Ammon's horn (tissue), 1 donor: ENCODE data around the gene JCHAIN.

Experiments
- DNase-seq: peaks from one replicate; pipeline ENCODE4 v3.0.0-alpha.2; 2016; ENCODE audit warnings: low spot score

JCHAIN gene

GRCh38 chr4:70637239-70637913 lies 28.9 kb downstream of the JCHAIN start:
- DNase-seq: no peak

DNA sequence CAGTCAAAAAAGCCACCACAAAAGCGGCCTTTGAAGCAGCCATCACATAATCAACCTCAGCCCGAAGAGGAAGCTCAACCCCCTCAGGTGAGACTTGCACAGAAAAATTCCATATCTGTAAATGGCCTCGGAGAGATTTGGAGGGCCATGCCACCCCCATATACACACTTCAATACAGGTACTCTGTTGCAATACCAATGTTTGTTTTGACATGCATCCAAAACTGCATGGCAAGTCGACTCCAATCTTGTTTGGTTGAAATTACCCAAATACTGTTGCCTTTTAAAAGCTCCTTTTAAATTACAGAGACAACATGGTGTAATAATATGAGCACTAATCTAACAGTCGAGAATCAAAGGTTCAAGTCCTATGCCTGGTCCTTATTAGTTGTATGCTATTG lies 31.8 kb downstream of the JCHAIN start:
- DNase-seq: no peak

DNA sequence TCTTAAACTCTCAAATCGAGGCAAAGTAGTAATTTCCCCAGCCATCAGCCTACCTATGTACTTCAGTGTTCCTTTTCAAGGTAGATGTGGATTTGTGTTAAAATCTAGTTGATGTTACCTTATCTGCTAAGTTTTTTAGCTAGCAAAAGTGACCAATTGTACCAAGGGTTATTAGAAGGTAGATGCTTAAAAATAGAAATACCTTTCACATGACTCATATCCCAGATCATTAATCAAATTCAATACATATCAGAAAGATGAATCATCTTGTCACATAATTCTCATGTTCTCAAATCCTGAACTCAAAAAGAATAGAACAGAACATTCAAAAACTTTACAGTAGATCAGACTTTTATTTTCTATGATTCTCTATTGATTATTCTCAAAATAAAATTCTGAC lies 34.3 kb downstream of the JCHAIN start:
- no peak for DNase-seq

GRCh38 chr4:70630162-70630561 lies 36.1 kb downstream of the JCHAIN start:
- DNase-seq: no peak

- DNase-seq: no peak
Measured at GRCh38 chr4:70629469-70630090, 36.7 kb downstream of the JCHAIN start.

DNA sequence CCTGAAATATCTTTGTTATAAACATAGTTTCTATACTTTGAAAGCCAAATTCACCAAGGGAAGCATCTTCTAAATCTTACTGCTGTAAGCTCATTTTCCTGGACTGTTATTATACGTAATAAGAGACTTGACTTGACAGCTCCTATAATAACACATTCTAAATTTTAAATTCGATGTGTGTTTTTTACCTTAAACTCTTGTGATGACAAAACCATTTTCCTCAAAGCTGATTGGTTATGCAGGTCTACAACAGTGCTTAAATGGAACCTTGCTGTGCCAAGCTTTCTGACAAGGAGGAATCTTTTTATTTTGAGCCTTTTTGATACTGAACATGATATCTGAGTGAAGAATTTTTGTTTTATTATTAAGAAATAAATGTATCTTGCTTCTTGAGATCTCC lies 37.9 kb downstream of the JCHAIN start, which contains the start of gene ENAM:
Gene ENAM, plus strand, starts transcription at position 301 of the 400 bp plus-strand sequence. CDS start 757 bp downstream, outside the sequence.
- no peak for DNase-seq

GRCh38 chr4:70627620-70628019 lies 38.7 kb downstream of the JCHAIN start:
- no peak for DNase-seq

DNA sequence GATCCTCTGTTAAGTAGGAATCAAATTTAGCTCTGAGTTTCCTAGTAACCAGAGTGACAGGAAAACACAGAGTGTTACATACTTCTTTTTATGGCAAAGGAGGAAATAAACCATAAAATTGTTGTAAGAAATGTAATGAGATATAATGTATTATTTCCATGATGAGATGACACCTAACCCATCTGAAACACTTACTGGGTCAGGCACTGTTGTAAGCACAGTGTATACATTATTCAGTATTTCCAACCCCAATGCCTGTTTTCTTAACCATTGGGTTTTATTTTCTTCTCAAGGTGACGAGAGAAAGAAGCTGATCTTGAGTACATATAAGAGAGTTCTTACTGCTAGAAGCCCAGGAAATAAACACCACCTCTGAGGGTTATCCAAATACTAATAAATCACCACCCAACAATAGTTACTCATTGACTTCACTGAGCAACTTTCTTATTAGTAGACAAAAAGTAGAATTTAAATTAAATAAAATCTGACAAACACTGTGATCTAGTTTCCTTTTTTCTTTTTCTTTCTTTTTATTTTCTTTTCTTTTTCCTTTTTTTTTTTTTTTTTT lies 42.0 kb downstream of the JCHAIN start:
- no peak for DNase-seq

- no peak for DNase-seq
Measured at GRCh38 chr4:70623323-70623722, 43.0 kb downstream of the JCHAIN start.

DNA sequence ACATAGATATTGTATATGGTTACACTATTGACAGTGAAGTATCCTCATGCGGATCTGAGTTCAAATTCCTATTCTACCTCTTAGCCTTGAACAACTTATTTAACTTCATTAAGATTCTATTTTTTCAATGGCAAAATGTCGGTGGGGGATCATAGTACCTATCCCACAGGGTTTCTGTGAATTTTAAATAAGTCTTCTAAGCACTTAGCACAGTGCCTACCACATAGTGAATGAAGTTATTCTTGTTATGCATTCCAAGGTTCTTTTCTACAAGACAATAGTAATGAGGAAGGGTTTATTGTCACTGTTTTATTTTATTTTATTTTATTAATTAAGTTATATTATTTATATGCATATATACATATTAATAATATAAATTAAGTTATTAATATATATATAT lies 46.5 kb downstream of the JCHAIN start:
- DNase-seq: no peak

GRCh38 chr4:70619288-70619687 lies 47.0 kb downstream of the JCHAIN start:
- no peak for DNase-seq

GRCh38 chr4:70614184-70614555 lies 52.1 kb downstream of the JCHAIN start:
- no peak for DNase-seq

DNA sequence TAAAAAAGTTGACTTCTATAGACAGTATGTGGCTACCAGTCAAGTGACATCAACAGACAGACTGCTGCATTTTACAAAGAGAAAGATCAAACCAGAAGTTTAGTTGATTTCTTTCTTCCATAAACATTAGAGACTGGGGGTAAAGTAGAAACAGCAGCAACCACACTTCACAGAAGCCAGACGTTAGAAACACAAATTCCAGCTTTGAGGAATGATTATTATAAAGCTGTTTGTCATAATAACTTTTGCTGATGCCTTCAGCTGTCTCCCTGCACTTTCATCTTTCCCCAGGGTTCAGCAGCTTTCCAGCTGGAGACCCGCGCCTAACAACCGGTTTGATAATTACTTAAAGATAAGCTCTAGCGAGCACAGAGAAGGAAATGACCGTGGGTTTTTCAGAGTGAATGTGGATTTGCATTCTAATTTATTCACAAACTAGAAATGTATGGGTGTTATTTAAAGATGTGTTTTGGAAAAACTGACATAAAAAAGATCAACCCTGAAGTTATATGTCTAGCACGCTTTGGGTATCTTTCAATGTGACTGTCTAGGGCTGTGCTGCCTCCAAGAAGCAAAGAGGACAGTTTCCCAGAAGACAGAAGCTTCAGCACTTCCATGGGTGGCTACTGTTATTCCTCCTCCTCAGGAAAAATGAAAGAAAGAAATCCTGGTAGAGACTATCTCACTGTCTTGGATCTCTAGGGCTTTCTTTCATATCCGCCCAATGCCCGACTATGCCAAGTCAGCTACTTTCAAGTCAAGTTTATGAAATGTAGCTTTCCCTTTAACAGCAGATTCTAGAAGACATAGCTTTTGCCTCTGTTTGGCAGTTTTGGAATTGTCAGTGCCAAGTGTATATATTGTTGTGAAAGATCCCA lies 52.8 kb downstream of the JCHAIN start:
- DNase-seq: no peak

- no peak for DNase-seq
Measured at GRCh38 chr4:70608324-70608723, 58.0 kb downstream of the JCHAIN start.

- DNase-seq: no peak
Measured at GRCh38 chr4:70607334-70607853, 58.9 kb downstream of the JCHAIN start.

- DNase-seq: no peak
Measured at GRCh38 chr4:70606459-70606858, 59.8 kb downstream of the JCHAIN start.
